H1 (cell line): ENCODE data around the gene CABP4. TPM values are rescaled to one million over a fixed set of nuclear protein-coding genes. Genes with fewer than 3 reads are reported as not detected.

Experiments used
- CTCF ChIA-PET: fragments of 300-600 bp; sonication (Branson Sonifier 250); formaldehyde crosslinking; loops from one replicate; lab custom pipeline; 2021; ENCODE audit not compliant: partially characterized antibody; lab: Charles Lee
- POLR2A ChIA-PET: fragments of 300-600 bp; sonication (Branson Sonifier 250); formaldehyde crosslinking; loops from one replicate; lab custom pipeline; 2021; ENCODE audit warnings: inconsistent platforms; ENCODE audit not compliant: partially characterized antibody; lab: Charles Lee
- DNase-seq, 2 experiments: peaks; one replicate each; pipeline versions ENCODE4 v3.0.0 to v3.0.0-alpha.2; 2010 to 2022; ENCODE audit warnings: low spot score in 2 of 2, low read depth in 1 of 2, mixed read lengths in 1 of 2
- FAIRE-seq: peaks from 2 replicates; lab custom pipeline; 2011; peaks lifted over from hg19 to GRCh38; lab: Jason Lieb, UNC
- H2AFZ ChIP-seq: 2 replicates; pipeline ENCODE4 v1.8.1; 2012; ENCODE audit warnings: low read length, inconsistent platforms
- H2AK5ac ChIP-seq: 2 replicates; pipeline ENCODE4 v1.6.1; 2013; ENCODE audit warnings: low read depth, low read length
- H2BK120ac ChIP-seq: replicated peaks from 2 replicates; pipeline ENCODE3; 2013; ENCODE audit warnings: low read depth, low read length, inconsistent platforms
- H2BK12ac ChIP-seq: 2 replicates; pipeline ENCODE4 v1.6.1; 2013; ENCODE audit warnings: low read depth, low read length
- H2BK15ac ChIP-seq: 2 replicates; pipeline ENCODE4 v1.6.1; 2013; ENCODE audit warnings: low read length
- H2BK20ac ChIP-seq: 2 replicates; pipeline ENCODE4 v1.6.1; 2013; ENCODE audit warnings: low read length
- H2BK5ac ChIP-seq: 2 replicates; pipeline ENCODE4 v1.6.1; 2013; ENCODE audit warnings: low read depth, low read length
- H3K14ac ChIP-seq: 2 replicates; pipeline ENCODE4 v1.6.1; 2013; ENCODE audit warnings: inconsistent platforms; ENCODE audit not compliant: insufficient read length
- H3K18ac ChIP-seq: 2 replicates; pipeline ENCODE4 v1.6.1; 2013; ENCODE audit warnings: low read length; ENCODE audit errors: extremely low read depth
- H3K23ac ChIP-seq: 2 replicates; pipeline ENCODE4 v1.6.1; 2013; ENCODE audit warnings: inconsistent platforms; ENCODE audit not compliant: insufficient read length
- H3K23me2 ChIP-seq: 2 replicates; pipeline ENCODE4 v1.6.1; 2013; ENCODE audit warnings: low read depth, low read length
- H3K27ac ChIP-seq: 2 replicates; pipeline ENCODE4 v1.6.1; 2011; ENCODE audit warnings: low read depth, low read length, inconsistent platforms
- H3K27me3 ChIP-seq, 4 experiments: replicated peaks in 1 of 4; 1 replicate in 1 of 4; 2 replicates in 3 of 4; pipeline versions ENCODE4 v1.6.1 to v1.8.1; 2011 to 2013; ENCODE audit warnings: low read length in 3 of 4, mild to moderate bottlenecking in 3 of 4, inconsistent platforms in 2 of 4, mixed read lengths in 2 of 4, moderate library complexity in 1 of 4; ENCODE audit not compliant: control insufficient read depth in 3 of 4, insufficient read depth in 3 of 4; ENCODE audit errors: extremely low read depth in 1 of 4
- H3K36me3 ChIP-seq, 4 experiments: 2 replicates each; pipeline versions ENCODE4 v1.6.1 to v1.8.1; 2011 to 2013; ENCODE audit warnings: mild to moderate bottlenecking in 4 of 4, low read length in 3 of 4, moderate library complexity in 2 of 4, control low read depth in 1 of 4, inconsistent platforms in 1 of 4; ENCODE audit not compliant: insufficient read depth in 4 of 4, control insufficient read depth in 2 of 4
- H3K4ac ChIP-seq: replicated peaks from 2 replicates; pipeline ENCODE3; 2013; ENCODE audit warnings: low read length, low read depth, mixed read lengths, inconsistent platforms; ENCODE audit not compliant: insufficient read length
- H3K4me1 ChIP-seq, 4 experiments: replicated peaks in 1 of 4; 1 replicate in 1 of 4; 2 replicates in 3 of 4; pipeline versions ENCODE4 v1.6.1 to v1.8.1; 2011 to 2013; ENCODE audit warnings: low read length in 3 of 4, inconsistent platforms in 2 of 4, mixed read lengths in 1 of 4; ENCODE audit not compliant: insufficient read depth in 4 of 4, control insufficient read depth in 3 of 4
- H3K4me2 ChIP-seq, 2 experiments: 2 replicates each; pipeline versions ENCODE4 v1.6.1 to v1.8.1; 2011 to 2013; ENCODE audit warnings: low read depth in 2 of 2, low read length in 2 of 2, control low read depth in 1 of 2, inconsistent platforms in 1 of 2, mild to moderate bottlenecking in 1 of 2; ENCODE audit not compliant: insufficient read depth in 1 of 2
- H3K4me3 ChIP-seq, 4 experiments: fragments of 200-600, 300-600 bp in 1 of 4; sonication (generic), shearing (Covaris generic), sonication (Bioruptor Twin) in 1 of 4; 2 replicates each; pipeline versions ENCODE4 v1.5.1 to v1.8.1; 2011 to 2016; ENCODE audit warnings: low read length in 4 of 4, low read depth in 3 of 4, control low read depth in 2 of 4, inconsistent platforms in 2 of 4, mild to moderate bottlenecking in 2 of 4, mixed read lengths in 1 of 4, moderate library complexity in 1 of 4; ENCODE audit not compliant: insufficient read depth in 2 of 4; ENCODE audit errors: extremely low read depth in 1 of 4
- H3K56ac ChIP-seq: replicated peaks from 2 replicates; pipeline ENCODE3; 2013; ENCODE audit warnings: low read depth, mild to moderate bottlenecking, mixed read lengths, low read length, inconsistent platforms; ENCODE audit not compliant: insufficient read length
- H3K79me1 ChIP-seq: 2 replicates; pipeline ENCODE4 v1.6.1; 2013; ENCODE audit warnings: low read depth, low read length, control low read depth
- H3K79me2 ChIP-seq, 2 experiments: 2 replicates each; pipeline versions ENCODE4 v1.6.1 to v1.8.1; 2012 to 2013; ENCODE audit warnings: low read length in 2 of 2, mild to moderate bottlenecking in 2 of 2, inconsistent platforms in 1 of 2; ENCODE audit not compliant: insufficient read depth in 2 of 2, control insufficient read depth in 1 of 2
- H3K9ac ChIP-seq, 4 experiments: replicated peaks in 1 of 4; 1 replicate in 1 of 4; 2 replicates in 3 of 4; pipeline versions ENCODE4 v1.6.1 to v1.8.1; 2011 to 2013; ENCODE audit warnings: low read depth in 3 of 4, low read length in 3 of 4, control low read depth in 2 of 4, mild to moderate bottlenecking in 2 of 4, moderate library complexity in 2 of 4, inconsistent platforms in 1 of 4; ENCODE audit errors: extremely low read depth in 1 of 4
- H3K9me3 ChIP-seq, 2 experiments: 2 replicates each; pipeline versions ENCODE4 v1.6.1 to v1.8.1; 2012 to 2013; ENCODE audit warnings: mild to moderate bottlenecking in 2 of 2, moderate library complexity in 2 of 2, control low read depth in 1 of 2, inconsistent platforms in 1 of 2, low read depth in 1 of 2, low read length in 1 of 2, mixed read lengths in 1 of 2; ENCODE audit not compliant: insufficient read depth in 2 of 2
- H4K20me1 ChIP-seq, 2 experiments: replicated peaks in 1 of 2; 2 replicates each; pipeline versions ENCODE3 to v1.8.1; 2011 to 2013; ENCODE audit warnings: inconsistent platforms in 2 of 2, low read length in 2 of 2, mild to moderate bottlenecking in 1 of 2; ENCODE audit not compliant: insufficient read depth in 2 of 2, control insufficient read depth in 1 of 2
- H4K5ac ChIP-seq: 2 replicates; pipeline ENCODE4 v1.6.1; 2013; ENCODE audit warnings: low read length, low read depth, mixed read lengths, inconsistent platforms; ENCODE audit not compliant: insufficient read length
- H4K8ac ChIP-seq: 2 replicates; pipeline ENCODE4 v1.8.0; 2013; ENCODE audit warnings: mild to moderate bottlenecking, moderate library complexity, low read length, inconsistent platforms; ENCODE audit not compliant: insufficient read depth; ENCODE audit errors: extremely low read depth
- H4K91ac ChIP-seq: replicated peaks from 2 replicates; pipeline ENCODE3; 2013; ENCODE audit warnings: low read length, mixed read lengths, inconsistent platforms; ENCODE audit not compliant: insufficient read length
- CBX5 ChIP-seq: fragments of 300-800, 300-1000 bp; sonication (generic); IDR thresholded peaks from 2 replicates; pipeline ENCODE4 v1.7.1; 2016; ENCODE audit warnings: antibody characterized with exemption, low read length, low read depth
- CHD1 ChIP-seq: IDR thresholded peaks from 2 replicates; pipeline ENCODE4 v1.6.1; 2012; ENCODE audit warnings: low read depth, low read length, improper control_type of control experiment
- CREB1 ChIP-seq: IDR thresholded peaks from 2 replicates; pipeline ENCODE4 v1.6.1; 2012; ENCODE audit warnings: inconsistent platforms
- CTCF ChIP-seq, 3 experiments: IDR thresholded peaks; 1 replicate in 2 of 3; 2 replicates in 1 of 3; pipeline versions ENCODE4 v1.5.1 to v1.6.1; 2011; ENCODE audit warnings: low read length in 3 of 3, mild to moderate bottlenecking in 3 of 3, inconsistent platforms in 2 of 3, low read depth in 1 of 3, moderate library complexity in 1 of 3; ENCODE audit not compliant: insufficient read depth in 1 of 3; ENCODE audit errors: control extremely low read depth in 1 of 3
- HDAC6 ChIP-seq: IDR thresholded peaks from one replicate; pipeline ENCODE4 v1.7.1; 2012; ENCODE audit warnings: low read depth, mild to moderate bottlenecking, inconsistent platforms, low read length, moderate library complexity
- NANOG ChIP-seq: IDR thresholded peaks from 2 replicates; pipeline ENCODE4 v1.6.1; 2011; ENCODE audit warnings: low read length, low read depth, mild to moderate bottlenecking, inconsistent platforms; ENCODE audit not compliant: insufficient read depth, poor library complexity, severe bottlenecking
- POLR2A ChIP-seq, 2 experiments: IDR thresholded peaks; 1 replicate in 1 of 2; 2 replicates in 1 of 2; pipeline ENCODE4 v1.6.1; 2011; ENCODE audit warnings: low read depth in 2 of 2, low read length in 2 of 2, mild to moderate bottlenecking in 2 of 2; ENCODE audit errors: control extremely low read depth in 1 of 2
- POU5F1 ChIP-seq: IDR thresholded peaks from 2 replicates; pipeline ENCODE4 v1.6.1; 2011; ENCODE audit warnings: low read depth, mild to moderate bottlenecking, low read length, moderate library complexity
- RBBP5 ChIP-seq: IDR thresholded peaks from 2 replicates; pipeline ENCODE4 v1.7.1; 2012; ENCODE audit warnings: low read depth, mild to moderate bottlenecking, inconsistent platforms, low read length, moderate library complexity, borderline replicate concordance
- SP4 ChIP-seq: IDR thresholded peaks from 2 replicates; pipeline ENCODE4 v1.6.1; 2012; ENCODE audit warnings: low read length, inconsistent platforms
- WGBS, 2 experiments: shearing (Covaris generic) in 1 of 2; methylation state at CpG; one replicate each; pipeline versions ENCODE4 v1.1.6 to v1.1.7; 2013 to 2015; ENCODE audit warnings: low lambda C conversion rate in 2 of 2, mixed read lengths in 2 of 2, inconsistent platforms in 1 of 2, low coverage in 1 of 2, missing lambda C conversion rate in 1 of 2; ENCODE audit not compliant: insufficient replicate concordance in 2 of 2, insufficient coverage in 1 of 2, insufficient read length in 1 of 2; ENCODE audit errors: extremely low coverage in 1 of 2, missing lambda C conversion rate in 1 of 2; 5-methylcytosine and 5-hydroxymethylcytosine counted together
- polyA plus RNA-seq, 7 experiments: library from polyadenylated mRNA; depleted of rRNA in 3 of 7; stranded (reverse) in 5 of 7; unstranded in 2 of 7; fragments of >200 nt in 5 of 7; fragments of 200-250 nt in 2 of 7; gene quantifications; 1 replicate in 5 of 7; 2 replicates in 1 of 7; 4 replicates in 1 of 7; pipeline versions ENCODE4 v1.2.1 to v1.2.3, GENCODE V29; 2011 to 2013; ENCODE audit warnings: missing spikeins in 2 of 7, mixed read lengths in 2 of 7
- total RNA-seq: library from RNA; stranded (reverse); fragmentation: NEBNext Ultra II Directional; extraction: Animal tissue kit (Norgen Biotek cat#: 25700); gene quantifications from 2 replicates; pipeline ENCODE4 v1.2.1, GENCODE V29; 2021

The CABP4 gene
- total and polyA plus RNA-seq, 2 of the 8 experiments (the other 6 are each of a cell fraction or from before 2014, with no cell fraction given): not detected

GRCh38 chr11:67435031-67435726, 20.0 kb upstream of the CABP4 start:
- H3K27ac ChIP-seq: peak overlapping the region; percentile 80; the same call in 1 of the 2 replicates
- H2BK20ac ChIP-seq: no peak overlapping the region
- 91% methylated on average over 13 of the region's 26 CpGs; no CpG with 5 or more reads in 1 of the 2 experiments for WGBS, 2 experiments
- peaks cover 6 to 29% (median 15%) of the 10 kb centered on the region in 4 experiments; a peak in 7 of 8 replicates for H3K36me3 ChIP-seq
- H2BK5ac ChIP-seq: peak overlapping the region; percentile 87
- H4K91ac ChIP-seq: no peak overlapping the region
- H3K4ac ChIP-seq: no peak overlapping the region
- H2BK15ac ChIP-seq: no peak overlapping the region; the same call in 1 of the 2 replicates
- H3K9me3 ChIP-seq: no peaks in the 10 kb centered on the region
- H3K27me3 ChIP-seq: no peaks in the 10 kb centered on the region
- no peak overlapping the region for H3K56ac ChIP-seq
- DNase-seq (no peak), FAIRE-seq (no peak)
- H4K20me1 ChIP-seq: peaks cover 0 to 20% of the 10 kb centered on the region in 2 experiments
- no peak overlapping the region for H3K18ac ChIP-seq
- no peak overlapping the region for H3K23ac ChIP-seq
- H4K8ac ChIP-seq: peak overlapping the region; percentile 51; the same call in 1 of the 2 replicates
- H4K5ac ChIP-seq: no peak overlapping the region
- no peak overlapping the region for H3K14ac ChIP-seq
- no peaks in the 10 kb centered on the region for H3K23me2 ChIP-seq
- no peak overlapping the region for H2BK120ac ChIP-seq
- no peaks in the 10 kb centered on the region for H3K79me1 ChIP-seq
- no peak overlapping the region for H3K4me2 ChIP-seq
- H3K4me1 ChIP-seq: peaks cover 0 to 17% (median 14%) of the 10 kb centered on the region in 4 experiments; a peak in 6 of 7 replicates
- ChIA-PET CTCF (interaction anchor here (0.6 to 1.8 kb wide), 3 partner anchors 43 to 58 kb away, joined by 3 to 5 read pairs (median 3); no protein-coding TSS in a partner anchor), POLR2A (interaction anchor here (1.0 to 12.5 kb wide), 8 partner anchors 10 to 43 kb away, joined by 3 to 104 read pairs (median 6); partner anchors contain the start of genes CARNS1, GPR152, PPP1CA and RAD9A)
- no peaks in the 10 kb centered on the region for H3K79me2 ChIP-seq
- no peak overlapping the region for H2AFZ ChIP-seq
- no peak overlapping the region for H3K4me3 ChIP-seq
- H2AK5ac ChIP-seq: no peak overlapping the region
- H3K9ac ChIP-seq: 0 out of 7 replicates have a peak overlapping the region, but pooled peaks of 1 of the 4 experiments have one; percentile 22
- H2BK12ac ChIP-seq: peak overlapping the region; percentile 87; the same call in 1 of the 2 replicates
- TF ChIP-seq NANOG (no peak), CREB1 (no peak), CBX5 (no peak), CTCF (IDR thresholded peaks at IDR 0.05; ENCODE audit: control extremely low read depth in 1 of 3, insufficient read depth in 1 of 3, low read depth in 1 of 3, low read length in 3 of 3) (no peak), POLR2A (IDR thresholded peaks at IDR 0.05; ENCODE audit: control extremely low read depth in 1 of 2, low read depth in 2 of 2, low read length in 2 of 2) (no peak), HDAC6 (no peak), POU5F1 (no peak), SP4 (no peak), CHD1 (no peak), RBBP5 (no peak)
